HG02885 (cell line): Measurements from ENCODE around the gene ANXA5.

Experiments used
- ATAC-seq: cut with Tn5 transposase; IDR thresholded peaks from one replicate; pipeline ENCODE4 v1.9.1; 2021; ENCODE audit warnings: mild to moderate bottlenecking; ENCODE audit not compliant: unreplicated experiment, poor library complexity

ANXA5 gene

DNA sequence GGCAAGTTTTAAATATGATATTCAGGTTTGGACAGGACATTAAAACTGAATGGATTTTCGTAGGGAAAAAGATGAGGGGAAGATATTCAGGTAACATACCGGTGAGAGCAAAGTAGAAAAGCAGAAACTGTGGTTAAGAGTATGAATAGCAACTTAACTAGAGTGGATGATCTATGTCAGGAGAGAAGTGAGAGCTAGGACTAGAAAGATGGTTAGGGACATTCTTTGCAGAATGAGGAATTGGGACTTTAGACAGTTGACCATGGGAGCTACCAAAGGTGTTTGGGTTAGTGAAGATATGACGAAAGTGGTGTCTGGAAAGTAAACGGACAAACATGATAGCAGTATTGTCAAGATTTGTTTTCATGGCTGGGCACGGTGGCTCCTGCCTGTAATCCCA is 45.2 kb downstream of the ANXA5 start:
- ATAC-seq, result peak; percentile 35

DNA sequence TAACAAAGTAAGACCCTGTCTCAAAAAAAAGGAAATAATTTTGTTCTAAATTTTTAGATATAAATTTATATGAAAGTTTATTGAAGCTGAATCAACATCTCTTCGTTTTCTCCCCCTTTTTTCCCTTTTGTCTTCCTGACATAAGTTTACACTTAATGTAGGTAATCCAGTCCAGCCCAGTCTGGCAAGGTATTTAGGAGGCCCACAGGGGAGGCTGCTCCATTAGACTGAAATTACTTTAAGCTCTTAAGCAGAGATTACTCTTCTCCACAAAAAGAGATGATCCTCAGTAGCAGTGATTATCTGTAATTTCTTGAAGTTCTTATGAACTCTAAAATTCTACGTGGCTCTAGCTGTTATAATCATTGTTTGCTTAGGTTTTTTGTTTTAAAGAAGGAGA is 46.0 kb downstream of the ANXA5 start:
- ATAC-seq, result no peak

DNA sequence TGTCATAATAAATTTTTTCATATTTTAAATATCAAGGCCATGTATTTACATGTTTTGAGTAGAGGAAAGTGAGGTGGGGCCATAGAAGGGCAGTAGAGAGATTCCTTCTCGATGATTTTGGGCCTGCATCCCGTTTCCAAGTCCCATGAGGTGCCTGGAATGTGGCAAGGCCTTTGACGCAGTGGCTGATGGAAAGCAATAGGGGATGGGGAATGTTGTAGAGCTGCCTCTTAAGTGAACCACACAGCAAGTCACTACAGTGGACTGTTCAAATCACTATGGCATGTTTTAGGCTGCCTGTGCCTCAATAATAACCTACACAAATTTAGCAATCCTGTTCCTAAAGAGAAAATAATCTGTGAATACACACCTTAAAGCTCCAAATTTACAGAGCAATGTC is 48.3 kb downstream of the ANXA5 start:
- ATAC-seq, result no peak

DNA sequence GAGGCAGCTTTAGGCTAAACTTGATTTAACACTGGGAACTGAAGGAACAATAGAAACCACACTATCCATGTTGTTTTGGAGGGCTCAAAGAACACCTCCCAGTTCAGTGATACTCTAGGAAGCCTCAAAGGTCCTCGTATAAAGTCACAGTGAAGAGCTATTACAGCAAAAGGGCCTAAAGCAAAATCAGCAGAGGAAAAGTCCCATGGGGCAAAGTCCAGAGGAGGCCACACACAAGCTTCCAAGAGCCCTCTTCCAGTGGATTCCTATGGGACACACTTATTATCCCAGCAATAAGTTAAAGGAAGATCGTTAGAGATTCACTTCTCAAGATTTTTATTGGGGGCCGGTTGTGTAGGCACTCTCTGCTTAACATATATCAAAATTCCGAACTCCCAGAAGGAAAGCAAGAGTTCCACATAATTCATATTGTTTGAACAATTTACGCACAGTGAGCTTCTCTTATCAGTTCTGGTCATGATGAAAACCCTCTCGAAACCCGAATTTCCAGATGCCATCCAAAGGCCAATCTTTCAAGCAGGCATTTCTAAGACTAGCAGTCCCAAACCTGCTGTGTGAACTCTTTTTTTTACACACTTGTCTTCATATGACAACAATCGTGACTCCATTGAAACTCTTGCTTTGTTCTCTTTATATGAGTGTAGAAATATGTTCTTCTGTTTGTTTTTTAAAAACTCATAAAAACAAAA is 53.7 kb downstream of the ANXA5 start:
- ATAC-seq, result no peak

DNA sequence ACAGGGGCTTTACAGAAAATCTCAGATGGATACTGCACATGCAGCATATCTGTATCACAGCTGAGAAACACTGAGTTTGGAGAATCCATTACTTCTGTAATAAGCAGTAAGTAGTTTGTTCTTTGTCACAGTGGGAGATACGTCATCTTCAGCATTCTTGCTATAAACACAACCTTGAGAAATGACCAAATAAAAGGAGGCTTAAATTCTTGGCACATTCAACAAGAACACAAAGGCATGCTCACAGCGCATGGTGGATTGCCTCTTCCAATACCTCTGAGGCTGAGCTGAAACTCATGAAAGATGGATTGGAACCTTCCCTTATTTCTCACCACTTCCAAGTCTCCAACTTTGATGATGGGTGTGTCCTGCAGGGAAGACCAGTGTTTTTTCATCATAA is 54.5 kb downstream of the ANXA5 start:
- ATAC-seq, result no peak

DNA sequence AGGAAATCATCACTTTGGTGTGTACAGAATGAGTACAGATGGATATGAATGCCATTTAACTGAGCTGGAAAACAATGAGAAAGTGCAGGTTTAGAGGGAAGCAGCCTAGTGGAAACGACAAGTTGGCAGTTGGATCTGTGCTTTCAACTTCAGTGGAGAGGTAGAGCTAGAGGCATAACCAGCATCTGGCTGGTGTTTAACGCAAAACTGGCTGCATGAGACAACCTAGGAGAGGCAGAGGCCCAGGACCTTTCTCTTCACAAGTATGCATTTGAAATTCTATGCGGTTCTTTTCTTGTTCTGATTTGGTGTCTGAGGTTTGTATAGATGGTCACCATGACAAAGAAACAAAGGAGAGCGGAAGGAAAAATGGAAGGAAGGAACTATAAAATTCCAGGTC is 63.1 kb downstream of the ANXA5 start:
- no peak for ATAC-seq

DNA sequence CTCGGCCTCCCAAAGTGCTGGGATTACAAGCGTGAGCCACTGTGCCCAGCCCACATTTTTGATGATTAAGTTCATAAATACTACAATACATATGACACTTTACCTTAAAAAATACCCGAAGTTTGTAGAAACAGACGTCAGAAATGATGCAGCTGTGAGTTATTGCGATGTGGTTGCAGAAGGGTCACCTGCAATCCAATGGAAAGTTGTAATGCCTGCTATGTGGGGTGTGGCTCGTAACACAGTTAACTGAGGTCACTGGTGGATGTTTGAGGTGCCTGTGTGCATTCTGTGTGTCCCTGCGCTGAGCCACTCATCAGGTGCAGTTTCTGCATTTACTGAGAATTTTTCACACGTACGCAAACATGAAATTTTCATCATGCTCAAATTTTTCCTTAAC is 64.1 kb downstream of the ANXA5 start:
- ATAC-seq, result no peak
